ENCODE data around the gene CABP1.

DNA sequence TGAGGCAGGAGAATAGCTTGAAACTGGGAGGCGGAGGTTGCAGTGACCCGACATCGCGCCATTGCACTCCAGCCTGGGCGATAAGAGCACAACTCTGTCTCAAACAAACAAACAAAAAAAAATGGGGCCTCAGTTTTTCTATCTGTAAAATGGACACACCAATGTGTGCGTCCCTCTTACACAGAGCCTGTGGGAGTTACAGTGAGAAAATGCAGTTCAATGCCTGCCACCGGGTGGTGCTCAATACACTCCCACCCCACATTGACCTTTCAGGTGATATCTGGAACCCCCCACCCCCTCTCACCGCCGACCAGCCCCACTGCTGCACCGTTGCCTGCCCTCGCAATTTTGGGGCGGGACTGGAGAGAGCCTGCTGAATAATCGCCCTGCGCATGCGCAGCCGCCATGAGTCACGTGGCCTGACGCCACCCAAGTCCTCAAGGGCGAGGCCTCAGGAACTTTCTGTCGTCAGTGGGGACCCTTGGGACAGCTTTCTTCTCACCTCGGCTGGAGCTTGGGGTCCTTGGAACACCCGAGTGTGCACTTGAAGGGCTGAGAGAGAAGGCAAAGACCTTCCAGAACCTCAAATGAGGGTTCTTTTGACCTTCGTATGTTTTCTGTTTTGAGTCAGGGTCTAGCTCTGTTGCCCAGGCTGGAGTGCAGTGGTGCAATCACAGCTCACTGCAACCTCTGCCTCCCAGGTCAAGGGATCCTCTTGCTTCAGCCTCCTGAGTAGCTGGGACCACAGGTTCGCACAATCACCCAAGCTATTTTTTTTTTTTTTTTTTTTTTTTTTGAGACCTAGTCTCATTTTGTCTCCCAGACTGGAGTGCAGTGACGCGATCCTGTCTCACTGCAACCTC is 14.6 kb upstream of the CABP1 start:
- TF ChIP-seq, protein P1, sequence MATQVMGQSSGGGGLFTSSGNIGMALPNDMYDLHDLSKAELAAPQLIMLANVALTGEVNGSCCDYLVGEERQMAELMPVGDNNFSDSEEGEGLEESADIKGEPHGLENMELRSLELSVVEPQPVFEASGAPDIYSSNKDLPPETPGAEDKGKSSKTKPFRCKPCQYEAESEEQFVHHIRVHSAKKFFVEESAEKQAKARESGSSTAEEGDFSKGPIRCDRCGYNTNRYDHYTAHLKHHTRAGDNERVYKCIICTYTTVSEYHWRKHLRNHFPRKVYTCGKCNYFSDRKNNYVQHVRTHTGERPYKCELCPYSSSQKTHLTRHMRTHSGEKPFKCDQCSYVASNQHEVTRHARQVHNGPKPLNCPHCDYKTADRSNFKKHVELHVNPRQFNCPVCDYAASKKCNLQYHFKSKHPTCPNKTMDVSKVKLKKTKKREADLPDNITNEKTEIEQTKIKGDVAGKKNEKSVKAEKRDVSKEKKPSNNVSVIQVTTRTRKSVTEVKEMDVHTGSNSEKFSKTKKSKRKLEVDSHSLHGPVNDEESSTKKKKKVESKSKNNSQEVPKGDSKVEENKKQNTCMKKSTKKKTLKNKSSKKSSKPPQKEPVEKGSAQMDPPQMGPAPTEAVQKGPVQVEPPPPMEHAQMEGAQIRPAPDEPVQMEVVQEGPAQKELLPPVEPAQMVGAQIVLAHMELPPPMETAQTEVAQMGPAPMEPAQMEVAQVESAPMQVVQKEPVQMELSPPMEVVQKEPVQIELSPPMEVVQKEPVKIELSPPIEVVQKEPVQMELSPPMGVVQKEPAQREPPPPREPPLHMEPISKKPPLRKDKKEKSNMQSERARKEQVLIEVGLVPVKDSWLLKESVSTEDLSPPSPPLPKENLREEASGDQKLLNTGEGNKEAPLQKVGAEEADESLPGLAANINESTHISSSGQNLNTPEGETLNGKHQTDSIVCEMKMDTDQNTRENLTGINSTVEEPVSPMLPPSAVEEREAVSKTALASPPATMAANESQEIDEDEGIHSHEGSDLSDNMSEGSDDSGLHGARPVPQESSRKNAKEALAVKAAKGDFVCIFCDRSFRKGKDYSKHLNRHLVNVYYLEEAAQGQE (IDR thresholded peaks at IDR 0.05; ENCODE audit: insufficient read depth in 1 of 2, low read depth in 2 of 2, low read length in 2 of 2) = no peak
- TF ChIP-seq SIN3A (IDR thresholded peaks at IDR 0.05; ENCODE audit: borderline replicate concordance, insufficient read depth, low read length) = no peak

Measured in PFSK-1 (cell line).